Stomach (tissue), 9 donors: ENCODE data around the gene HEPACAM. TPM values are rescaled to one million over a fixed set of nuclear protein-coding genes. Genes with fewer than 3 reads are reported as not detected.

Source experiments
- DNase-seq, 2 donors: peaks; one replicate each; pipeline versions ENCODE4 v3.0.0 to v3.0.0-alpha.2; 2013 to 2019
- H3K27ac ChIP-seq, 5 donors: fragments of 200-600 bp in 4 of 5; sonication (generic) in 4 of 5; one replicate each; pipeline ENCODE4 v1.5.1; 2013 to 2019; ENCODE audit warnings: mild to moderate bottlenecking in 1 of 5, moderate library complexity in 1 of 5
- H3K27me3 ChIP-seq, 3 donors: fragments of 200-600 bp; sonication (generic); one replicate each; pipeline ENCODE4 v1.5.1; 2017 to 2019; ENCODE audit warnings: mixed run types in 1 of 3
- H3K36me3 ChIP-seq, 4 donors: fragments of 200-600 bp; sonication (generic); 1 replicate in 3 of 4; 2 replicates in 1 of 4; pipeline ENCODE4 v1.5.1; 2016 to 2019
- H3K4me1 ChIP-seq, 4 donors: fragments of 200-600 bp; sonication (generic); one replicate each; pipeline ENCODE4 v1.5.1; 2016 to 2019
- H3K4me3 ChIP-seq, 4 donors: fragments of 200-600 bp; sonication (generic) in 3 of 4; one replicate each; pipeline ENCODE4 v1.5.1; 2016 to 2019; ENCODE audit warnings: mild to moderate bottlenecking in 1 of 4
- H3K9me3 ChIP-seq, 4 donors: fragments of 200-600 bp; sonication (generic); one replicate each; pipeline ENCODE4 v1.5.1; 2016 to 2019
- EP300 ChIP-seq: sonication (generic); formaldehyde crosslinking; IDR thresholded peaks from one replicate; pipeline ENCODE4 v1.6.1; 2017; ENCODE audit warnings: antibody characterized with exemption
- POLR2A ChIP-seq, 4 donors: fragments of 450-650 bp; IDR thresholded peaks; one replicate each; pipeline ENCODE4 v1.6.1; 2016; ENCODE audit warnings: antibody characterized with exemption in 4 of 4, control low read depth in 2 of 4, mild to moderate bottlenecking in 1 of 4, moderate library complexity in 1 of 4
- POLR2AphosphoS5 ChIP-seq, 3 donors: sonication (generic); formaldehyde crosslinking; IDR thresholded peaks; one replicate each; pipeline ENCODE4 v1.6.1; 2016; ENCODE audit warnings: antibody characterized with exemption in 3 of 3
- WGBS, 5 donors: extraction: QIAGEN DNeasy Blood & Tissue Kit in 3 of 5; methylation state at CpG; one replicate each; pipeline versions ENCODE4 v1.1.5 to v1.1.7; 2013 to 2018; 5-methylcytosine and 5-hydroxymethylcytosine counted together
- intact Hi-C: fragments of 100-400 bp; cut with DNase I; formaldehyde crosslinking; loops from one replicate; pipeline ENCODE4 v1.15.1; 2023; ENCODE audit warnings: low total_unique reads
- polyA plus RNA-seq, 3 donors: library from polyadenylated mRNA; stranded (reverse); fragments of 200-250 nt; gene quantifications; one replicate each; pipeline ENCODE4 v1.2.3, GENCODE V29; 2013
- total RNA-seq, 5 donors: library from RNA; depleted of rRNA; stranded (reverse); fragments of >200 nt; gene quantifications; one replicate each; pipeline versions ENCODE4 v1.1.0 to v1.2.3, GENCODE V29; 2014 to 2016
- TF ChIP-seq, protein P1 (sequence below), 7 experiments: fragments of 450-650 bp in 4 of 7; fragments of 200-600 bp in 3 of 7; sonication (generic) in 3 of 7; IDR thresholded peaks; one replicate each; pipeline ENCODE4 v1.5.1; 2016 to 2019; ENCODE audit warnings: antibody characterized with exemption in 7 of 7, control low read depth in 2 of 7, mild to moderate bottlenecking in 1 of 7
- donor health status: healthy with polysubstance abuse.
- donor health status: Bipolar disorder and iron deficiency.
- donor health status: healthy.

Gene HEPACAM
- total and polyA plus RNA-seq, 8 donors: 0.10 TPM; not detected in 7

- H3K4me3 ChIP-seq: no peak overlapping the region
- intact Hi-C loops: no loop called here
- H3K27ac ChIP-seq: no peak overlapping the region
- peaks cover 14 to 30% (median 27%) of the 10 kb centered on the region in 4 donors for H3K4me1 ChIP-seq
- no peak for TF ChIP-seq POLR2A (IDR thresholded peaks at IDR 0.05)
- TF ChIP-seq, protein P1, sequence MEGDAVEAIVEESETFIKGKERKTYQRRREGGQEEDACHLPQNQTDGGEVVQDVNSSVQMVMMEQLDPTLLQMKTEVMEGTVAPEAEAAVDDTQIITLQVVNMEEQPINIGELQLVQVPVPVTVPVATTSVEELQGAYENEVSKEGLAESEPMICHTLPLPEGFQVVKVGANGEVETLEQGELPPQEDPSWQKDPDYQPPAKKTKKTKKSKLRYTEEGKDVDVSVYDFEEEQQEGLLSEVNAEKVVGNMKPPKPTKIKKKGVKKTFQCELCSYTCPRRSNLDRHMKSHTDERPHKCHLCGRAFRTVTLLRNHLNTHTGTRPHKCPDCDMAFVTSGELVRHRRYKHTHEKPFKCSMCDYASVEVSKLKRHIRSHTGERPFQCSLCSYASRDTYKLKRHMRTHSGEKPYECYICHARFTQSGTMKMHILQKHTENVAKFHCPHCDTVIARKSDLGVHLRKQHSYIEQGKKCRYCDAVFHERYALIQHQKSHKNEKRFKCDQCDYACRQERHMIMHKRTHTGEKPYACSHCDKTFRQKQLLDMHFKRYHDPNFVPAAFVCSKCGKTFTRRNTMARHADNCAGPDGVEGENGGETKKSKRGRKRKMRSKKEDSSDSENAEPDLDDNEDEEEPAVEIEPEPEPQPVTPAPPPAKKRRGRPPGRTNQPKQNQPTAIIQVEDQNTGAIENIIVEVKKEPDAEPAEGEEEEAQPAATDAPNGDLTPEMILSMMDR (IDR thresholded peaks at IDR 0.05): no peak
- no peak for TF ChIP-seq POLR2AphosphoS5 (IDR thresholded peaks at IDR 0.05)
- TF ChIP-seq EP300: no peak
- H3K9me3 ChIP-seq: no peaks in the 10 kb centered on the region
- 76 to 83% (median 81%) methylated on average over 8 of the region's 8 CpGs for WGBS, 5 donors
- no peak for DNase-seq
- peaks cover 1 to 75% (median 42%) of the 10 kb centered on the region in 3 donors for H3K27me3 ChIP-seq
- H3K36me3 ChIP-seq: no peaks in the 10 kb centered on the region
Measured at GRCh38 chr11:124873951-124874350, 61.9 kb downstream of the HEPACAM start.

- WGBS, 5 donors: 16 to 29% (median 23%) methylated on average over 9 of the region's 9 CpGs
- Histone ChIP-seq H3K27ac (no peak overlapping the region), H3K4me1 (peaks cover 14 to 38% (median 34%) of the 10 kb centered on the region in 4 donors), H3K27me3 (peaks cover 12 to 88% (median 54%) of the 10 kb centered on the region in 3 donors), H3K36me3 (no peaks in the 10 kb centered on the region), H3K9me3 (no peaks in the 10 kb centered on the region), H3K4me3 (no peak overlapping the region)
- no peak for DNase-seq
- intact Hi-C loops: no loop called here
- no peak for TF ChIP-seq EP300
- TF ChIP-seq, protein P1 (IDR thresholded peaks at IDR 0.05): no peak
- no peak for TF ChIP-seq POLR2A (IDR thresholded peaks at IDR 0.05)
- no peak for TF ChIP-seq POLR2AphosphoS5 (IDR thresholded peaks at IDR 0.05)
Measured at GRCh38 chr11:124872741-124873140, 63.1 kb downstream of the HEPACAM start.

GRCh38 chr11:124872280-124872679 lies 63.6 kb downstream of the HEPACAM start:
- Histone ChIP-seq H3K27ac (no peak overlapping the region), H3K9me3 (no peaks in the 10 kb centered on the region), H3K4me1 (peaks cover 12 to 38% (median 32%) of the 10 kb centered on the region in 4 donors), H3K27me3 (peaks cover 12 to 92% (median 57%) of the 10 kb centered on the region in 3 donors), H3K4me3 (no peak overlapping the region), H3K36me3 (no peaks in the 10 kb centered on the region)
- intact Hi-C loops: no loop called here
- TF ChIP-seq, protein P1 (IDR thresholded peaks at IDR 0.05): no peak
- TF ChIP-seq EP300 (no peak), POLR2A (IDR thresholded peaks at IDR 0.05) (no peak), POLR2AphosphoS5 (IDR thresholded peaks at IDR 0.05) (no peak)
- 41 to 54% (median 50%) methylated on average over 8 of the region's 8 CpGs for whole genome bisulfite sequencing, 5 donors
- no peak for DNase-seq

DNA sequence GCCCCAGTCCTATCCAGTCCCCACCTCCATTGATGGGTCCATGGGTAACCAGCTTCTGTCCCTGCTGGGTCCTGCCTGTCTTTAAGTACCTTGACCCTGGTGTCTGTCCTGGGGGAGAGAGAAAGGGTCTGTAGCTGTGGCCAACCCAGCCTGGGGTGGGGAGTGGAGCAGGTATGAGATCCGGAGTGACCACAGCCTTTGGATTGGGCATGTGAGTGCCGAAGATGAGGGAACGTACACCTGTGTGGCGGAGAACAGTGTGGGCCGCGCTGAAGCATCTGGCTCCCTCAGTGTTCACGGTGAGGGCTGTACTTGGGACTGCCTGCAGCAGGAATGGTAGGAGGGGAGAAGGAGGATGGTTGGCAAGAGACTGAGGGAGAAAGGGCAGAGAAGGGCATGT lies 65.4 kb downstream of the HEPACAM start:
- no peaks in the 10 kb centered on the region for H3K36me3 ChIP-seq
- H3K27me3 ChIP-seq: peaks cover 14 to 100% (median 71%) of the 10 kb centered on the region in 3 donors
- DNase-seq: no peak
- H3K4me3 ChIP-seq: no peak overlapping the region
- no peak for TF ChIP-seq POLR2A (IDR thresholded peaks at IDR 0.05)
- no peak for TF ChIP-seq POLR2AphosphoS5 (IDR thresholded peaks at IDR 0.05)
- TF ChIP-seq, protein P1 (IDR thresholded peaks at IDR 0.05): no peak
- TF ChIP-seq EP300: no peak
- WGBS, 5 donors: 44 to 60% (median 54%) methylated on average over 7 of the region's 7 CpGs
- H3K4me1 ChIP-seq: peaks cover 8 to 42% (median 30%) of the 10 kb centered on the region in 4 donors
- intact Hi-C loops: no loop called here
- no peaks in the 10 kb centered on the region for H3K9me3 ChIP-seq
- no peak overlapping the region for H3K27ac ChIP-seq
